CD14-positive monocyte (primary cell): ENCODE results near the gene BNC1. TPM values are rescaled to one million over a fixed set of nuclear protein-coding genes. Genes with fewer than 3 reads are reported as not detected.

Experiments used
- DNase-seq, 3 donors: peaks; one replicate each; pipeline ENCODE4 v3.0.0-alpha.2; 2011 to 2022
- H2AFZ ChIP-seq: 2 replicates; pipeline ENCODE4 v1.6.0; 2012; ENCODE audit warnings: mild to moderate bottlenecking, low read depth, low read length, inconsistent platforms; ENCODE audit not compliant: insufficient read depth, poor library complexity, severe bottlenecking
- H3K27ac ChIP-seq, 2 donors: 1 replicate in 1 of 2; 2 replicates in 1 of 2; pipeline ENCODE4 v1.5.1; 2012 to 2013; ENCODE audit warnings: low read length in 2 of 2, control low read depth in 1 of 2, inconsistent platforms in 1 of 2, low read depth in 1 of 2, mild to moderate bottlenecking in 1 of 2
- H3K27me3 ChIP-seq, 2 donors: one replicate each; pipeline versions ENCODE4 v1.6.0 to v1.6.1; 2011 to 2013; ENCODE audit warnings: low read length in 2 of 2; ENCODE audit not compliant: control insufficient read depth in 2 of 2, insufficient read depth in 2 of 2
- H3K36me3 ChIP-seq, 2 donors: replicated peaks in 1 of 2; 1 replicate in 1 of 2; 2 replicates in 1 of 2; pipeline versions ENCODE4 v1.5.1 to v1.6.1; 2012 to 2013; ENCODE audit warnings: low read length in 2 of 2, control low read depth in 1 of 2, inconsistent platforms in 1 of 2, mild to moderate bottlenecking in 1 of 2; ENCODE audit not compliant: insufficient read depth in 2 of 2, control insufficient read depth in 1 of 2
- H3K4me1 ChIP-seq, 2 donors: 1 replicate in 1 of 2; 2 replicates in 1 of 2; pipeline versions ENCODE4 v1.5.1 to v1.6.1; 2012 to 2013; ENCODE audit warnings: low read length in 2 of 2, control low read depth in 1 of 2, inconsistent platforms in 1 of 2, mild to moderate bottlenecking in 1 of 2, moderate library complexity in 1 of 2; ENCODE audit not compliant: insufficient read depth in 2 of 2, control insufficient read depth in 1 of 2
- H3K4me2 ChIP-seq: replicated peaks from 2 replicates; pipeline ENCODE3; 2012; ENCODE audit warnings: low read length, moderate library complexity, mild to moderate bottlenecking; ENCODE audit not compliant: poor library complexity, severe bottlenecking; ENCODE audit errors: extremely low read depth
- H3K4me3 ChIP-seq, 3 experiments: fragments of 200-600 bp in 1 of 3; sonication (generic) in 1 of 3; replicated peaks in 1 of 3; 1 replicate in 2 of 3; 2 replicates in 1 of 3; pipeline ENCODE4 v1.5.1; 2011 to 2013; ENCODE audit warnings: low read length in 3 of 3, mild to moderate bottlenecking in 3 of 3, control low read depth in 2 of 3, low read depth in 2 of 3, inconsistent platforms in 1 of 3, moderate library complexity in 1 of 3
- H3K79me2 ChIP-seq: 2 replicates; pipeline ENCODE4 v1.6.0; 2012; ENCODE audit warnings: mild to moderate bottlenecking, control low read depth, inconsistent platforms, low read length, moderate library complexity; ENCODE audit not compliant: insufficient read depth
- H3K9ac ChIP-seq: 2 replicates; pipeline ENCODE4 v1.6.0; 2017; ENCODE audit warnings: low read length, mild to moderate bottlenecking; ENCODE audit not compliant: insufficient read depth, poor library complexity, severe bottlenecking
- H3K9me3 ChIP-seq, 2 donors: replicated peaks in 1 of 2; 1 replicate in 1 of 2; 2 replicates in 1 of 2; pipeline versions ENCODE4 v1.5.1 to v1.6.1; 2012 to 2013; ENCODE audit warnings: low read length in 2 of 2, control low read depth in 1 of 2; ENCODE audit not compliant: control insufficient read depth in 1 of 2, insufficient read depth in 1 of 2
- H4K20me1 ChIP-seq: 2 replicates; pipeline ENCODE4 v1.6.0; 2012; ENCODE audit warnings: mild to moderate bottlenecking, low read length, control low read depth, moderate library complexity; ENCODE audit not compliant: insufficient read depth
- H3K27ac Mint-ChIP-seq, 7 donors: one replicate each; pipeline ENCODE4 v1.8.0; 2020; ENCODE audit warnings: mild to moderate bottlenecking in 7 of 7, mixed read lengths in 7 of 7, moderate library complexity in 6 of 7, inconsistent platforms in 2 of 7
- H3K27me3 Mint-ChIP-seq, 3 donors: one replicate each; pipeline ENCODE4 v1.8.0; 2021 to 2022; ENCODE audit warnings: low read depth in 3 of 3, mild to moderate bottlenecking in 3 of 3, mixed read lengths in 3 of 3, moderate library complexity in 3 of 3, inconsistent platforms in 1 of 3
- H3K36me3 Mint-ChIP-seq, 2 donors: one replicate each; pipeline ENCODE4 v1.8.0; 2020; ENCODE audit warnings: mixed read lengths in 2 of 2, inconsistent platforms in 1 of 2, mild to moderate bottlenecking in 1 of 2
- H3K4me1 Mint-ChIP-seq: one replicate; pipeline ENCODE4 v1.8.0; 2020; ENCODE audit warnings: mild to moderate bottlenecking, mixed read lengths
- H3K4me3 Mint-ChIP-seq, 2 donors: one replicate each; pipeline ENCODE4 v1.8.0; 2020; ENCODE audit warnings: mild to moderate bottlenecking in 2 of 2, mixed read lengths in 2 of 2, moderate library complexity in 1 of 2
- H3K9me3 Mint-ChIP-seq, 7 donors: one replicate each; pipeline ENCODE4 v1.8.0; 2020 to 2022; ENCODE audit warnings: mixed read lengths in 7 of 7, mild to moderate bottlenecking in 6 of 7, moderate library complexity in 6 of 7, inconsistent platforms in 2 of 7
- CTCF ChIP-seq: fragments of 200-600 bp; IDR thresholded peaks from one replicate; pipeline ENCODE4 v1.8.0; 2022; ENCODE audit warnings: antibody characterized with exemption, mild to moderate bottlenecking
- WGBS: methylation state at CpG from one replicate; pipeline ENCODE4 v1.1.5; 2013; ENCODE audit warnings: missing lambda C conversion rate; ENCODE audit not compliant: insufficient coverage; 5-methylcytosine and 5-hydroxymethylcytosine counted together
- intact Hi-C, 2 donors: fragments of 100-400 bp; cut with micrococcal nuclease; formaldehyde crosslinking; loops; one replicate each; pipeline versions ENCODE4 v1.15.0 to v1.15.1; 2023
- polyA plus RNA-seq, 3 donors: library from polyadenylated mRNA; depleted of rRNA in 1 of 3; unstranded in 2 of 3; stranded (reverse) in 1 of 3; fragments of 300-500 nt in 2 of 3; fragments of >200 nt in 1 of 3; fragmentation: Illumina TruSeq in 2 of 3; gene quantifications; 1 replicate in 2 of 3; 2 replicates in 1 of 3; pipeline ENCODE4 v1.2.3, GENCODE V29; 2012 to 2021

BNC1 gene
- polyA plus RNA-seq, 3 donors = not detected

DNA sequence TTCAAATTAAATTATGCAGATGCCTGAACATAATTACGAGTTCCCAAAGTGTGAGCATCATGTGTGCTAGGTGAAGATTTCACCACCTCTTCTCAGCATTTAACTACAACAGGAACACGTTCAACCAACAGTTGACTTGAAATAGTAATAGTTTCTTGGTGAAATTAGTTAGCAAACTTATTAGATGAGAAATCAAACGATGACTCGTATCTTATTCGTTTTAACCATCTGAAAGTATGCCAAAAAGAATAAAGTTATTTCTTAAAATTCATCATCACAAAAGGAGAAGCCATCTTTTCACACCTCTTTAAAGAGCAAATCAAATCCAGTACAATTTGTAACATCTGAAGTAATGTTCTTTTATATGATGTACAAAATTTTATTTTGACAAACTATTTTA, 2.3 kb downstream of the BNC1 start:
- Histone ChIP-seq H3K4me1 (peaks cover 0 to 3% of the 10 kb centered on the region in 2 donors), H4K20me1 (no peaks in the 10 kb centered on the region), H3K36me3 (no peaks in the 10 kb centered on the region), H3K27ac (no peak overlapping the region), H3K9ac (no peak overlapping the region), H3K9me3 (peaks cover 0 to 4% of the 10 kb centered on the region in 2 donors), H2AFZ (no peak overlapping the region), H3K4me3 (no peak overlapping the region), H3K27me3 (peaks cover 75 to 87% of the 10 kb centered on the region in 2 donors), H3K79me2 (no peaks in the 10 kb centered on the region), H3K4me2 (no peak overlapping the region)
- intact Hi-C loops = no loop called here
- Mint-ChIP-seq H3K9me3 (peaks cover 0 to 15% (median 2%) of the 10 kb centered on the region in 7 donors), H3K4me1 (peaks cover 9% of the 10 kb centered on the region), H3K27me3 (peaks cover 75 to 83% (median 77%) of the 10 kb centered on the region in 3 donors), H3K4me3 (peak overlapping the region in 1 of 2 donors; percentile 75), H3K27ac (no peak overlapping the region), H3K36me3 (peaks cover 3% of the 10 kb centered on the region in 2 donors)
- DNase-seq = no peak
- TF ChIP-seq CTCF = no peak
- no CpG with 5 or more reads among the region's 5 CpGs for WGBS

DNA sequence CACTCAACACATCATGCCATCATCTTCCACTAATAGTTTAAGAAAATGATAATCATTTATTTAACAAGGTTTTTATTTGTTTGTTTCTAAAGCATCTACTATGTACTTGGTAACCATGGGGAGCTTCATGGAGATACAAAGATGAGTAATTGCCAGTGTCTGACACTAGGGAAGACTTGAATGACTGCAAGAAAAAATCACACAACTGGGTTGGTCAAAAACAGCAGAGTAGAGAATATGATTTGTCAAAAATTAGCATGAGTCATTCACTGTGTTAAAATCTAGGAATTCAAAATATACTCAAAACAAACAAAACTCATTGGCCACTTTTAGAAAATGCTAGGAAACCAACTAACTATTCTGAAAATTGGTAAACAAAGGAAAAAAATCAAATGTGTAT, 6.3 kb downstream of the BNC1 start:
- H3K9me3 Mint-ChIP-seq = peaks cover 0 to 3% (median 0%) of the 10 kb centered on the region in 7 donors
- no peak overlapping the region for H3K4me3 ChIP-seq
- H3K4me1 Mint-ChIP-seq = peaks cover 4% of the 10 kb centered on the region
- peaks cover 52 to 58% of the 10 kb centered on the region in 2 donors for H3K27me3 ChIP-seq
- H3K79me2 ChIP-seq = no peaks in the 10 kb centered on the region
- no peak overlapping the region for H3K9ac ChIP-seq
- no peaks in the 10 kb centered on the region for H3K36me3 Mint-ChIP-seq
- no peak overlapping the region for H3K4me3 Mint-ChIP-seq
- intact Hi-C loops = no loop called here
- H2AFZ ChIP-seq = no peak overlapping the region
- no peak overlapping the region for H3K4me2 ChIP-seq
- no peak for TF ChIP-seq CTCF
- H3K36me3 ChIP-seq = no peaks in the 10 kb centered on the region
- no peak overlapping the region for H3K27ac ChIP-seq
- peaks cover 53 to 59% (median 57%) of the 10 kb centered on the region in 3 donors for H3K27me3 Mint-ChIP-seq
- H3K27ac Mint-ChIP-seq = no peak overlapping the region
- DNase-seq = no peak
- no peaks in the 10 kb centered on the region for H4K20me1 ChIP-seq
- no peaks in the 10 kb centered on the region for H3K4me1 ChIP-seq
- peaks cover 0 to 2% of the 10 kb centered on the region in 2 donors for H3K9me3 ChIP-seq
